Tibial nerve (tissue), 4 donors: ENCODE data around the gene BICRA. TPM values are rescaled to one million over a fixed set of nuclear protein-coding genes. Genes with fewer than 3 reads are reported as not detected.
A peak's percentile ranks its signal among the peaks of the same experiment; 100 is the strongest.
"Not testable (repeated sequence)": the region's sequence is repeated elsewhere in the genome, so short reads cannot be mapped to it uniquely, and the experiment has no call there.

Experiments
- DNase-seq, 2 donors: peaks; one replicate each; pipeline ENCODE4 v3.0.0-alpha.2; 2019; ENCODE audit warnings: low spot score in 2 of 2
- H3K27ac ChIP-seq, 4 donors: fragments of 200-600 bp; sonication (generic) in 3 of 4; one replicate each; pipeline ENCODE4 v1.5.1; 2017 to 2019; ENCODE audit warnings: mild to moderate bottlenecking in 1 of 4
- H3K27me3 ChIP-seq, 2 donors: fragments of 200-600 bp; sonication (generic) in 1 of 2; one replicate each; pipeline versions ENCODE4 v1.5.1 to v1.6.0; 2017 to 2019
- H3K36me3 ChIP-seq, 3 donors: fragments of 200-600 bp; sonication (generic); one replicate each; pipeline ENCODE4 v1.5.1; 2018 to 2019
- H3K4me1 ChIP-seq, 4 donors: fragments of 200-600 bp; sonication (generic) in 3 of 4; one replicate each; pipeline ENCODE4 v1.5.1; 2017 to 2019
- H3K4me3 ChIP-seq, 4 donors: fragments of 200-600 bp; sonication (generic) in 3 of 4; one replicate each; pipeline ENCODE4 v1.5.1; 2017 to 2019; ENCODE audit warnings: mild to moderate bottlenecking in 1 of 4, moderate library complexity in 1 of 4
- H3K9me3 ChIP-seq, 4 donors: fragments of 200-600 bp; sonication (generic) in 3 of 4; one replicate each; pipeline ENCODE4 v1.5.1; 2017 to 2019
- CTCF ChIP-seq, 5 experiments: fragments of 200-600 bp in 3 of 5; fragments of 450-650 bp in 2 of 5; sonication (generic) in 3 of 5; IDR thresholded peaks; one replicate each; pipeline ENCODE4 v1.5.1; 2016 to 2019; ENCODE audit warnings: antibody characterized with exemption in 5 of 5, mild to moderate bottlenecking in 3 of 5, moderate library complexity in 2 of 5
- EP300 ChIP-seq, 2 donors: sonication (generic); formaldehyde crosslinking; IDR thresholded peaks; one replicate each; pipeline ENCODE4 v1.6.1; 2017; ENCODE audit warnings: antibody characterized with exemption in 2 of 2, mild to moderate bottlenecking in 1 of 2
- POLR2A ChIP-seq, 2 donors: fragments of 450-650 bp; IDR thresholded peaks; one replicate each; pipeline ENCODE4 v1.6.1; 2017; ENCODE audit warnings: antibody characterized with exemption in 2 of 2, mild to moderate bottlenecking in 2 of 2, moderate library complexity in 2 of 2
- WGBS, 2 donors: methylation state at CpG; one replicate each; pipeline ENCODE4 v1.1.5; 2018; 5-methylcytosine and 5-hydroxymethylcytosine counted together
- total RNA-seq, 4 donors: library from RNA; depleted of rRNA; stranded (reverse); fragments of >200 nt; gene quantifications; one replicate each; pipeline ENCODE4 v1.1.0, GENCODE V29; 2016

Gene BICRA
- total RNA-seq, 4 donors from 2014 or later = 6.1 to 23.1 (median 9.8) TPM

DNA sequence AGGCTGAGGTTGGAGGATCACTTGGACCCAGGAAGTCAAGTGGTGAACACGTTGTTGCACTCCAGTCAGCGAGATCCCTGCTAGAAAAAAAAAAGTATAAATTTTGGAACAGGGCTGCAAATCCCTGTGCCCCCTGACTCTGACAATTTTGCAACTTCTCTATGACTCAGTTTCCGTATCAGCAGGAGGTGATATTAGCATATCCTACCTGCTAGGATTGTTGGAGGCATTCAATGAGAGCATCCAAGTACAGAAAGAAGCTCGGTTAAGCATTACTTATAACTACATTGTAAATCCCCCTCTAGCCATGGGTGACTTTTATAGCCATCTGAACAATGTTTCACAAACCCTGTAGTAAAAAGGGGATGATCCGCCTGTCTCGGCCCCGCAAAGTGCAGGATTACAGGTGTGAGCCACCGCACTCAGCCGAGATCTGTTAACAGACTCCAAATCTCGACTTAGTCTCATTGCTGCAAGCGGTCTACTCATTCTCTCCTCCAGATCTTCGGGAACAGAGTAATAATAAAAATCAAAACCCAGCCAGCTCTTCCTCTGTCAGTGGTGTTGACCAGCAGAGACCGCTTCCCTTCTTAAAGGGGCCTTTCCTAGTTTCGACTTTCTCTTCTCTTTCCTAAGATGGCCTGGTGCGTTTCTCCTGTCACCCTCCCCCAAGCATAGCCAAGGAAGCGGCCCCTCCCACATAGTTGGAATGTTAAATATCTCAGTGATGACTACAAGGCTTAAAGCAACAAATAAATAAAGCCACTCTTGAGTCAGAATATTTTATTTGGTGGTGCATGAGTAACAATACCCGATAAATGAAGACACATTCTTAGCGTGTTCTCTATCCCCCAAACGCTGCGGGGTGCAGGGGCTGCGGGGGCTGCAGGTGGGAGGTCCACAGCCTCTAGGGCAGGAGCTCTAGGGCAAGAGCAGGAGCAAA, 10.3 kb upstream of the BICRA start:
- WGBS, 2 donors = 14 to 15% methylated on average over 21 of the region's 21 CpGs
- Histone ChIP-seq H3K27ac (peak overlapping the region; percentile 35 to 95 (median 67)), H3K4me1 (peaks cover 0 to 26% (median 6%) of the 10 kb centered on the region in 4 donors), H3K27me3 (no peaks in the 10 kb centered on the region), H3K36me3 (no peaks in the 10 kb centered on the region), H3K9me3 (no peaks in the 10 kb centered on the region), H3K4me3 (peak overlapping the region in 3 of 4 donors; percentile 2 to 61 (median 9))
- peak in 1 of 2 donors; percentile 64 for DNase-seq
- TF ChIP-seq POLR2A (IDR thresholded peaks at IDR 0.05) = peak in 1 of 2 donors; percentile 13
- peak; percentile 10 to 54 for TF ChIP-seq EP300 (IDR thresholded peaks at IDR 0.05)
- no peak for TF ChIP-seq CTCF (IDR thresholded peaks at IDR 0.05)

DNA sequence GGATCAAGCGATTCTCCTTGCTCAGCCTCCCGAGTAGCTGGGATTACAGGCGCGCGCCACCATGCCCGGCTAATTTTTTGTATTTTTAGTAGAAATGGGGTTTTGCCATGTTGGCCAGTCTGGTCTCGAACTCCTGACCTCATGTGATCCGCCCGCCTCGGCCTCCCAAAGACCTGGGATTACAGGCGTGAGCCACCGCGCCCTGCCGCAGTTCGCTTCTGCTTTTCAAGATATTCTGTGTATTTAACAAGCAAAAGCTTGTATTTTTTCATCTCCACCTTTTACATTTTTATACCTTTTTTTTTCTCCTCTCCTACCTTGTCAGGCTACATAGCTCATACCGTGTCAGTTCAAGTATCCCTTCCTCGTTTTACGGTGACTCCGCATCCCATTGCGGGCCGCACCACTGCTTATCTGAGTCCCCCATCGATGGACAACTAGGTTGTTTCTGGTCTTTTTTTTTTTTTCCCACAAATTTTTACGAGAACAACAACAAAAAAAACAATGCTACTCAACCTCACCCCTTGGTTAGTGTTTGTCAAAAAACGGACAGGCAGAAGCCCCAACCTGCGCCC, 9.2 kb upstream of the BICRA start:
- Histone ChIP-seq H3K4me1 (peaks cover 0 to 26% (median 6%) of the 10 kb centered on the region in 4 donors), H3K27ac (peak overlapping the region; percentile 35 to 95 (median 72)), H3K4me3 (peak overlapping the region; percentile 34 to 61 (median 44))
- WGBS, 2 donors = 38 to 43% methylated on average over 25 of the region's 25 CpGs
- H3K9me3 ChIP-seq, H3K27me3 ChIP-seq, DNase-seq, H3K36me3 ChIP-seq: not testable (repeated sequence)

GRCh38 chr19:47600246-47601179, 8.4 kb upstream of the BICRA start:
- peak overlapping the region; percentile 43 to 64 (median 56) for H3K4me3 ChIP-seq
- peak; percentile 68 to 92 for TF ChIP-seq POLR2A (IDR thresholded peaks at IDR 0.05)
- TF ChIP-seq EP300 (IDR thresholded peaks at IDR 0.05) = peak; percentile 92 to 94
- TF ChIP-seq CTCF (IDR thresholded peaks at IDR 0.05) = peak in 3 of 5 experiments; percentile 5 to 51 (median 41)
- peak; percentile 99 to 100 for DNase-seq
- H3K27ac ChIP-seq = peak overlapping the region; percentile 40 to 95 (median 83)
- no peaks in the 10 kb centered on the region for H3K27me3 ChIP-seq
- 5 to 8% methylated on average over 56 to 68 of the region's 77 CpGs for WGBS, 2 donors
- no peaks in the 10 kb centered on the region for H3K36me3 ChIP-seq
- H3K4me1 ChIP-seq = peaks cover 0 to 26% (median 6%) of the 10 kb centered on the region in 4 donors
- no peaks in the 10 kb centered on the region for H3K9me3 ChIP-seq

GRCh38 chr19:47601180-47601904, 7.6 kb upstream of the BICRA start:
- H3K27me3 ChIP-seq = no peaks in the 10 kb centered on the region
- peaks cover 0 to 26% (median 6%) of the 10 kb centered on the region in 4 donors for H3K4me1 ChIP-seq
- peak overlapping the region in 3 of 4 donors; percentile 80 to 93 (median 86) for H3K27ac ChIP-seq
- no peaks in the 10 kb centered on the region for H3K36me3 ChIP-seq
- WGBS, 2 donors = 77 to 79% methylated on average over 17 of the region's 17 CpGs
- no peak for TF ChIP-seq EP300 (IDR thresholded peaks at IDR 0.05)
- no peak for TF ChIP-seq CTCF (IDR thresholded peaks at IDR 0.05)
- no peak for TF ChIP-seq POLR2A (IDR thresholded peaks at IDR 0.05)
- no peak for DNase-seq
- H3K4me3 ChIP-seq = peak overlapping the region; percentile 43 to 64 (median 56)
- no peaks in the 10 kb centered on the region for H3K9me3 ChIP-seq
